HS-5 (cell line): ENCODE results near the gene PTPRO.

Source experiments
- DNase-seq: peaks from one replicate; pipeline ENCODE4 v3.0.0-alpha.2; 2012; ENCODE audit warnings: low read depth

Gene PTPRO

DNA sequence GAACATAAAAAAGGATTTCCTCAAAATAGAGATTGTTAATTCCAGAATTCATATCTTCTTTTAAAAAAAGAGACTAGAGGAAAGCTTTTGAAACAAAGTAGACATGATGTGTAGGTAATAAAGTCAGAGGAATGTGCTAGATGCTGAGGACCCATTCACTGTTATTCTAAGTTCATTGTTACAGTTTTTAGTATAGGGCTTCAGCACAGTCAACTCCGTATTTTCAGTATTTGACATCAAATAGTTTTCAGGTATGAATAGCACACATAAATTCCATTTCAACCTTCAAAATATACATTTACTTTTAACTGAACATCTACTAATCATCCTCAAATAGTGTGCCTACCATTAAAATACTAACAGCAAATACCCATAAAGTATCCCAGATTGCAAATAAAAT lies 239.1 kb downstream of the PTPRO start:
- DNase-seq: no peak

DNA sequence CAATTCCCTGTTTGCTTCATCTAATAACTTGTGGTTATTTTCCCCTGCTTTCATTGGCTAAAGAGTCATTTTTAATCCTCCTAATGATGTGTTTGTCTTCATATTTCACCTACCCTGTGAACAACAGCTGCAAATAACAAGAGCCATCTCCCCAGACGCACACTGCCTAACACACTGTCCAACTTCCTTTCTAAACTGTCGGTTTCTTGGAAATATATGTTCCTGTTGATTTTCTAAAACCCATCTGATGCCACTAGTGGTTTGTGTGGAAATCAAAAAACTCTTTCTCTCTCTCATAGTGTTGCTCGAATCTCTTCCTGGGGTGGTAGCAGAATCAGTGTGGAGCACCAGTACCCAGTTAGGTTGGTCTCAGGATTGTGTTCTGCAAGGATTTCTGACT lies 240.0 kb downstream of the PTPRO start:
- no peak for DNase-seq

DNA sequence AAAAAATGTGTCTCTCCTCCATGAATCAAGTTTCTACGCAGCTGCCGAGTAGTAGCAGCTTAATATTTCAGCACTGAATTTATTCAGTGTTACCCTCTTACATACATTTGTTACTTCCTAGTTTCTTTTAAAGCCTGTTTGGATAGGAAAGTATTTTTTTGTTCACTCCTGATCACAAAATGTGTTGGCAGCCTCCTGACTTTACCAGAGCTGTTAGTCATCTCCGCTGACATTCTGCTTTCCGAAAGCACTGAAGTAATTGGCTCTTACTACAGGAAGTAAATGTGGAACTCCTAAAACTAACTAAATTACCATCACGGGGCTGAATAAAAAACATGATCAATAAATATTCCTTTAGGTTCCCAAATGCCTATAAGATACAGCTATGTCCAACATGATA lies 241.4 kb downstream of the PTPRO start:
- DNase-seq: no peak

DNA sequence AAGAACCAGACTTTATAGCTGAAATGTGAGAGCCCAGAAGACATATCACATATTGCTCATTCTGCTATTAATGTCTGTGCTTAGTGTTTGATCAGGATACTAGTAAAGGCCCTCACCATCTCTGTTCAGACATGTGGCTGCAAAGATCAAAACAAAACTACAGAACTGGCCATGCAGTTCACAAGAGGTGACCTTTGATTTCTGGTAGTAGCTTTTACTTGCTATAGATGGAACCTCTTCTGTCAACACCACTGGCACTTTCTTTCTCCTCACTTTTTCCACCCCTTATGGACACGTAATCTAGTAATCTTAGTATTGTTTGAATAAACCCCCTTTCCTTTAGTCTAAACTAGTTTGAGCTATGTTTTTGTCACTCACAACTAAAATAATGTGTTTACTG lies 252.0 kb downstream of the PTPRO start:
- DNase-seq: no peak

DNA sequence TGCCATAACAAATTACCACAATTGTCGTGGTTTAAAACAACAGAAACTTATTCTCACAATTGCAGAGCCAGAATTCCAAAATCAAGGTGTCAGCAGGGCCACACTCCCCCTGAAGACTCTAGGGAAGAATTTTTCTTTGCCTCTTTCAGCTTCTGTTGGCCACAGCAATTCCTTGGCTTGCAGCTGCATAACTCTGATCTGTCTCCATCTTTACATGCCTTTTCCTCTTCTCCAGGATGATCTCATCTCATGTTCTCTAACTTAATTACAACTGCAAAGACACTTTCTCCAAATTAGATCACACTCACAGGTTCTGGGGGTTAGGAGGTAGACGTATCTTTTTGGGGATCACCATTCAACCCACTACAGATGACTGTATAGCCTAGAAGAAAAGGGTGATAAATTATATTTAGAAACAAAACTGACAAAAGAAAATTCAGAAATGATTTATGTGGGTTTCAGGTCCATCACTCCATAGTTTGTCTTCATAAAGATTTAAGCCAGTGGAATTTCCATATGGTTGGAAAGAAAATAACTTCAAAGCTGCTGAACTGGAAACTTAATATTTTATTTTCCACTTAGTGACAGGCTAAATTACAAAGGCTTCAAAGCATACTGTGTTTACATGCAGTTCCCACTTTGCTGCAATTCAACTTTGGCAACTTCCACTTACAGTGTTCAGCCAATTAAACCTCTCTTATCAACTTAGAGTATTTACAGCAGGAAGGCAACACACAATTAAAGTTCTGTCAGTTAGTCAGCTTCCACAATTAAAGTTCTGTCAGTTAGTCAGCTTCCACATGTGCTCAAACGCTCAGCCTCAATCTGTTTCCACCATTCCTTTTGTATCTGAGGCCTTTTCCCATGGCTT lies 253.6 kb downstream of the PTPRO start:
- no peak for DNase-seq

DNA sequence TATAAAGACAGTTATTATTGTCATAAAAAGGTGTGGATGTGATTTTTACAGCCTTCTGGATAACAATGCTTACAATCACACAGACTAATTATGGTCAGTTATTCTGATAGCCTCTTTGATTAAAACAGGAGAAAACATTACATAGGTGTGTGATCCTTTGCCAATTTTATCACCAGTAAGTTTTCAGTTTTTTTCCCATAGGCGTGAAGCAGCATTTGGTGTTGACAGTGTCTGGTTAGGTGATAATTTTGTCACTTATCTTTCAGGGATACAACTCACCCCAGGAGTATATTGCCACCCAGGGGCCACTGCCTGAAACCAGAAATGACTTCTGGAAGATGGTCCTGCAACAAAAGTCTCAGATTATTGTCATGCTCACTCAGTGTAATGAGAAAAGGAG lies 258.1 kb downstream of the PTPRO start:
- no peak for DNase-seq

GRCh38 chr12:15581006-15581405 lies 258.7 kb downstream of the PTPRO start:
- no peak for DNase-seq

DNA sequence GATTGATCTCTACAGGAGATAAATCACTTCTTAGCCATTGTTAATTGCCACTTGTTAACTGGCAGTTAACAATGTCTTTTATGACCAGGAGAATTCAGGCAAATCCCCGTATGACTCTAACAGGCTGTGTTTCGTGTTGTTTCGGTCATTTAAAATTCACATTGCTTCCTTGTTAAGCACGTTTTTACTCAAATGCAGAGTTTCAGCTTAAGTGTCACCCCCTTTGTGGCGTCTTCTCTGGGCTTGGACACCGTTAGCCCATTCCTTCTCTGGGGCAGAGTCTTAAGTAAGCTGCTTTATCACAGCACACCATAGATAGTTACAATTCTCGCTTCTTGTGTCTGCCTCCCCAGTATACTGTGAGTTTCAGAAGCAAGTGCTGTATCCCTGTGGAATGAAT lies 261.5 kb downstream of the PTPRO start:
- no peak for DNase-seq

GRCh38 chr12:15584366-15585041 lies 262.2 kb downstream of the PTPRO start:
- no peak for DNase-seq

DNA sequence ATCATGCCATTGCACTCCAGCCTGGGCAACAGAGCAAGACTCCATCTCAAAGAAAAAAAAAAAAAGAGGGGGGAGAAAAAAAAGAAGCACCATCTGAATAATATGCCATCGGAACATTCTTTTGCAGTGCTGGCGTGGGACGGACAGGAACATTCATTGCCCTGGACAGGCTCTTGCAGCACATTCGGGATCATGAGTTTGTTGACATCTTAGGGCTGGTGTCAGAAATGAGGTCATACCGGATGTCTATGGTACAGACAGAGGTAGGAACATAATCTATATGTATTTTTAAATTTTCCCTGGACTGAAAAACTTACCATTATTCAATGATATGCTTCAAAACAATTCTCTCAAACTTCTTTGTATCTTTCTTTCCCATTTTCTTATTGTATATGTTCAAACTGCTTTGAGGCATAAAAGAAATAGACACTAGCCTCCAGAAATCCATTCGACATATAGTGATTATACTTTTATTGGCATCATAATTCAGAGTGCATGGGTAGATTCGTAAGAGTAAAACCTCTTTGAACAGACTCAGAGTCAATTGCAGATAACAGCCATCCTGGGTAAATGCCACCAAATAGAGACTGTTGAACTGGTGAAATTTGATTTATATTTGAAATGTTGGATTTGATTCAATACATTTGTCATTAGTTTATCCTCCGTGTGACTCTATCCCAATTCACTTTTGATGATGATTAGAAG lies 267.2 kb downstream of the PTPRO start:
- no peak for DNase-seq

DNA sequence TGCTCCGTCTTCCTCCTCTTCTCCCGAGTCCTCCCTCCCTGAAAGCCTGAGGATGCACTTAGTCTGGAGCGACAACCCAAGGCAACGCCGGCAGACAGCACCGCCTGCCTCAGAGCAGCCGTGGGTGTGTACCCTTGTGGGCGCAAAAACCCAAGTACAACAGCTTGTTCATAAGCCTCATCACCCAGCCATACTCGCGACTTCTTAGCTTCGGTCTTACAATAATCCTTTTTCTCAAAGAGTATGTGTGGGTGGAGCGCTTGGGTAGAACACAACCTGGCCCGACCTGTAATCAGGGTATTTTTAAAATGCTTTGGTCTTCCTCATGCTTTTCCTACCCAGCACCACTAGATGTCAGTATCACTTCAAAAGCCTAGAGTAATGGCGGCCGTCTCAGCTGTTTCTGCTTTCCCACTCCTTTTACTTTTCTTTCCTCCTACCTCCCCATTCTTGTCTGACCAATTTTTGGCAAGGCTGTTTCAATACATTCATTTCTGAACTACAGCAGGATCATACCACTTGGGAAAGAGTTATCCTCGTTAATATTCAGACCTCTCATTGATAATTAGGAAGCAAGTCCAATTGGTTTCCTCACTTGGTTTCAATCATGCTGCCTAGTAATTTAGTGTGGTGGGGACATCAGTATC lies 268.0 kb downstream of the PTPRO start:
- DNase-seq: peak; percentile 52

GRCh38 chr12:15591811-15592210 lies 269.5 kb downstream of the PTPRO start:
- no peak for DNase-seq

DNA sequence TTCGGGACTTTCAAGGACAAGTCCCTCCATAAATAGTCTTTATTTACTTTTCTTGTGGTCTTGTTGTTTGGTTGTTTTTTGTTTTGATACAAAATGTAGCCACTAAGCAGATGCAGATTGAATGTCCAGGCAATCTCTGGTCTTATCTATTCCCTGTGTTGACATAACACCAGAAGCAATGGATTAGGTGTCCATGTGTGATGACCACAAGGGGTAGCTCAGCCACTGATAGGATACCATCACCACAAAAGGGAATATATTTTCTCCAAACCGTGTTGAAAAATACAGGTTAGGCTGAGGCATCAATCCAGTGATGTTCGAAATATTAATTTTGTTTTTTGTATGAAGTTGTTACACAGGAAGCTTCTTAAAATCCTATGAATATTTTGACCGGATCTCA lies 270.6 kb downstream of the PTPRO start:
- no peak for DNase-seq

DNA sequence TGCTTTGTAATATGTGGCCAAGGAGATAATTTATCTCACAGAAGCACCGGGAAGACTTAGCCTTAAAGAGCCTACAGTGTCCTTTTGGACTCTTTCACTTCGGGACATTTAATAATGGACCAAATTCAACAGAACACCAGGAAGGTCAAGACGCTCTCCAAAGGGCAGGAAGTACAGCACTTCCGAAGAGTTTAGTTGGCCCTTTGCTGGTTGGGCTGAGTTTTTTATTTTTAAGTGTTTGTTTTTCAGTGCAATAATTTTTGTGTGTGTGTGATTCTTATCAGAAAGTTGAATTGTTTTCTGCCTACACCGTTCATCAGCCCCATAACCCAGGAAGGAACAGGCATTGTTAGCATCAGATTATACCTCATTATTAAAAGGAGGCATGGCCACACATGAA lies 273.9 kb downstream of the PTPRO start:
- DNase-seq: no peak

GRCh38 chr12:15597125-15597830 lies 275.0 kb downstream of the PTPRO start:
- no peak for DNase-seq

DNA sequence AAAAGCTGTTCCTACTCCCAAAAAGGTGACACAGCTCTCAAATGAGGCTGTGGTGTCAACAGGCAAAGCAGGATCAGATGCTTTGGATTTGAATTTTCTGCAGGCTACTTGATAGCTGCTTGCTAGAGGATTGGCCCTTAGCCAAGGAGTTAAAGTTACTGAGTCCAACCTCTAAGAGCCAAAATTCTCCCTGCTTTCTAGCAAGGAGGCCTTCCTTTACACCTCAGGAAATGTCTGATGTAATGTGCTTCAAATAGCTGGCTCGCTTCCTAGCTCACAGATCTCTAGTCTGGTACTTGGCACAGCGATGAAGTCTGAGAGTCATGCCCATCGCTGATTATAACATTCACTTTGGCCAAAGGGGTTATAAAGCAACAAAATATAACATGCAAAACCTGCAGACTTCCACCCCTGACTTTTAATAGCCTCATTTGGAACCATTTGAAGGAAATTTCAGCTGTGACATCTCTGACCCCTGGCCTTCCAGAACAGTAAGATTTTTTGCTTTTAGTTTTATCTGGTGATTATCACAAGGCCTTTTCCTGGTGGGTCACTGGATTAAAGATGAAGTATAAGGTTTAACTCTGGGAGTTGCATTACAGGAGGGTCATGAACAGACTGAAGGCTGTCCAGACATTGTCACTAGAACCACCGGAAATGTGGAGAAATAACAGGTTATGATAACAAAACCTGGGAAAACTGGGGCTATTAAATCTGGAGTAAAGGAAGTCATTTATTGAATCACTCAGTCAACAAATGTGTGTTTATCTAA lies 277.1 kb downstream of the PTPRO start:
- no peak for DNase-seq

DNA sequence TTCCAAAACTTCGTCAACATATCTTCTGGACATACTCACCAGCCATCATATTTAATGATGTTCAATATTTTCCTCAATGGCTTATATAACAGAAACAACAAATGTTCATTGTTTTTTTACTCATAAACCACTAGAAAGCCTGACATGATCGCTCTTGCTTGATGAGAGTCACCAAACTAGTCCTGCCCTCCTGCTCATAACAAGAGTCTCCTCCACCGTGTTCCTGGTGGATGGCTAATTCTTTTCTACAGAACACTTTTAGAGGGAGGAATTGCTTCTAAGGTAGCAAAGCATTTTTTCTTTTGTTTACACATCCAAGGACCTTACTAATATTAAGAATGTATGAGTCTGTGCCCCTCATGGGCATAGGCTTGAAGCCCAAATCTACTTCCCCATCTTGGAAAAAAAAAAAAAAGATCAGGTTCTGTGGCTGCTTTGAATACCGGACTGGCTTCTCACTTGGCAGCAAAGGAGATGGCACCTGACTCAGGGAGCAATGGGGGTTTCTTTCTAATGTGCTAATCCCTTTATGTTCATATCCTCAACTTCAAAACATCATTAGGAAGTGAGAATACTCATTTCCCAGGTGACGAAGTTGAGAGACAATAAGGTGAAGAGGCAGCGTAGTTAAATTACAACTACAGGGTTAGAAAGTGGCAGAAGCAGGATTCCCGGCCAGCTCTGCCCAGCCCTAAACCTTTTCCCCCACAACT lies 278.1 kb downstream of the PTPRO start:
- no peak for DNase-seq

DNA sequence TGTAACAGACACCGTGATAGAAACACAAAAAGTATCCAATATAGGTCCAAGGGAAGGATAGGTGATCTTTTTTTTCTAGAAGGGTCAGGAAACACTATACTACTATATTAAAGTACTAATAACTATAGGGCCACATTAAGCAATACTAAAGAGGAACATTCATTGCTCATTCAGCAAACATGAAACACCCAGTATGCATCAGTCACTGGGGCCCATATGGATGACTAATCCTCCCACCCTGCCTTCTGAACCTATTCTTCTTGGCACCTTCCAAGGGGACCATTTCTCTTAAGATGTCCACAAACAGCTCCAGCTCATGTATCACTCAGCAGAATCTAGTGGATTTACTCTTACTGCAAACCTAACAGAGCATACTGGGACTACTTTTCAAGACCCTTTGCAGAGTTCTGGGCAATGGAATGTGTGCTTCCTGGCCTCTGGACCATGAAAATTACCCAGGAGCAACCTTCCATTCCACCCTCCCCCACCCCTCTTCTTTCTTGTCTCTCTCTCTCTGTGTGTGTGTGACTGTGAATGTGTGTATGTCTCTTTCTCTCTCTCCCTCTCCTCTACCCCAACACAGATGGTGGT lies 279.0 kb downstream of the PTPRO start:
- peak; percentile 76 for DNase-seq

DNA sequence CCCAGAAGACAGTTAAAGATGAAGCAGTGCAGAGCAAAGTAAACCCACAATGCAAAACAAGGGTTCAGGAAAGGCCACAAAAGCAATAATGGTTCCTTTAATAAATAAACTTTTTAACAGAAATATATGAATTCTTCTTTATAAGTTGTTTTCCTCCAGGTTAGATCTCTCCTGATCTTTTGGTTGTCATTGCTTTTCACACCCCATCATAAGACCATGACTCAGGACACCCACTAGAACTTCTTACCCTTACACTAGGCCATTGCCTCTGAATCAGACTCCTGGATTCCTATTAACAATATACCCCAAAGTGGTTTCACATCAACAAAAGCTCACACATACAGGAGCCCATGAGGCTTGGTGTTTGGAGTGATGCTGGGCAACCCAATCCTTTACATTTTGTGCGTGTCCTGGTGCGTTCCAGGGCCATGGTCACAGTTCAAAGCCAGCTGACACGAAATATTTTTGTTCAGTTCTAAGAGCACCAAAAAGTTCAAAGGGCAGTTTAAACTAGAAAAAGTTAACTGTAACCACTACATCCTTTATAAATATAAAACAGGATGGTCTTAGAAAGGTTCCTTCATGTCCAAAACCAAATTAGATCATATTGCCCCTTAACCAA lies 279.9 kb downstream of the PTPRO start:
- no peak for DNase-seq
